ENCODE data around the gene KCNQ1.

KCNQ1 gene

GRCh38 chr11:2665526-2666400 lies 221.0 kb downstream of the KCNQ1 start:
- DNase-seq (ENCODE audit: low read depth), result no peak

- DNase-seq (ENCODE audit: low read depth), result no peak
Observed at GRCh38 chr11:2666401-2666741, 221.6 kb downstream of the KCNQ1 start.

- DNase-seq (ENCODE audit: low read depth), result no peak
Observed at GRCh38 chr11:2666828-2667570, 222.2 kb downstream of the KCNQ1 start.

- DNase-seq (ENCODE audit: low read depth), result no peak
Observed at GRCh38 chr11:2667940-2668339, 223.1 kb downstream of the KCNQ1 start.

- no peak for DNase-seq (ENCODE audit: low read depth)
Observed at GRCh38 chr11:2668876-2669275, 224.1 kb downstream of the KCNQ1 start.

GRCh38 chr11:2669634-2670469 lies 225.0 kb downstream of the KCNQ1 start:
- DNase-seq (ENCODE audit: low read depth), result no peak

- no peak for DNase-seq (ENCODE audit: low read depth)
Observed at GRCh38 chr11:2670541-2671100, 225.8 kb downstream of the KCNQ1 start.

GRCh38 chr11:2671748-2672147 lies 226.9 kb downstream of the KCNQ1 start:
- no peak for DNase-seq (ENCODE audit: low read depth)

- no peak for DNase-seq (ENCODE audit: low read depth)
Observed at GRCh38 chr11:2672553-2673249, 227.9 kb downstream of the KCNQ1 start.

- DNase-seq (ENCODE audit: low read depth), result no peak
Observed at GRCh38 chr11:2673250-2673610, 228.4 kb downstream of the KCNQ1 start.

GRCh38 chr11:2673871-2674471 lies 229.2 kb downstream of the KCNQ1 start:
- no peak for DNase-seq (ENCODE audit: low read depth)

GRCh38 chr11:2674658-2675131 lies 229.9 kb downstream of the KCNQ1 start:
- DNase-seq (ENCODE audit: low read depth), result no peak

- no peak for DNase-seq (ENCODE audit: low read depth)
Observed at GRCh38 chr11:2675540-2675939, 230.7 kb downstream of the KCNQ1 start.

GRCh38 chr11:2677127-2677526 lies 232.3 kb downstream of the KCNQ1 start:
- DNase-seq (ENCODE audit: low read depth), result no peak

- no peak for DNase-seq (ENCODE audit: low read depth)
Observed at GRCh38 chr11:2678396-2678795, 233.6 kb downstream of the KCNQ1 start.

- DNase-seq (ENCODE audit: low read depth), result no peak
Observed at GRCh38 chr11:2679011-2679676, 234.3 kb downstream of the KCNQ1 start.

- DNase-seq (ENCODE audit: low read depth), result no peak
Observed at GRCh38 chr11:2681408-2682145, 236.8 kb downstream of the KCNQ1 start.

- no peak for DNase-seq (ENCODE audit: low read depth)
Observed at GRCh38 chr11:2683806-2684205, 239.0 kb downstream of the KCNQ1 start.

GRCh38 chr11:2684581-2684980 lies 239.8 kb downstream of the KCNQ1 start:
- no peak for DNase-seq (ENCODE audit: low read depth)

GRCh38 chr11:2685051-2685450 lies 240.2 kb downstream of the KCNQ1 start:
- no peak for DNase-seq (ENCODE audit: low read depth)

All from HS-5 (cell line).